Endothelial cell of umbilical vein (primary cell): ENCODE measurements around the gene ATP6V1E1. TPM values are rescaled to one million over a fixed set of nuclear protein-coding genes. Genes with fewer than 3 reads are reported as not detected.

ENCODE experiments used
- BruUV-seq: library from RNA; stranded (reverse); fragments of 400-500 nt; replicated peaks from 2 replicates; lab custom pipeline; 2021; lab: Mats Ljungman, UMichigan
- CTCF ChIA-PET: fragments of 300-600, 350-600 bp; sonication (Branson Sonifier 250); formaldehyde crosslinking; loops from one replicate; lab custom pipeline; 2021; ENCODE audit warnings: antibody characterized with exemption, inconsistent platforms; lab: Charles Lee
- POLR2A ChIA-PET: fragments of 300-600, 350-600 bp; sonication (Branson Sonifier 250); formaldehyde crosslinking; loops from one replicate; lab custom pipeline; 2021; ENCODE audit warnings: antibody characterized with exemption, inconsistent platforms; lab: Charles Lee
- DNase-seq: peaks from one replicate; pipeline ENCODE4 v3.0.0-alpha.2; 2011; ENCODE audit warnings: low read depth, low spot score
- FAIRE-seq: peaks from 2 replicates; lab custom pipeline; 2011; peaks lifted over from hg19 to GRCh38; lab: Jason Lieb, UNC
- H2AFZ ChIP-seq: 2 replicates; pipeline ENCODE4 v1.6.0; 2012; ENCODE audit warnings: low read depth, low read length, control low read depth, inconsistent platforms
- H3K27ac ChIP-seq: 2 replicates; pipeline ENCODE4 v1.5.1; 2011; ENCODE audit warnings: low read depth, mild to moderate bottlenecking, control low read depth, low read length, moderate library complexity; ENCODE audit not compliant: insufficient read depth
- H3K27me3 ChIP-seq, 2 experiments: 2 replicates each; pipeline versions ENCODE4 v1.6.0 to v1.6.1; 2011; ENCODE audit warnings: low read length in 2 of 2, mixed read lengths in 1 of 2; ENCODE audit not compliant: control insufficient read depth in 2 of 2, insufficient read depth in 2 of 2
- H3K36me3 ChIP-seq, 2 experiments: 2 replicates in 1 of 2; 3 replicates in 1 of 2; pipeline ENCODE4 v1.5.1; 2011; ENCODE audit warnings: low read length in 2 of 2, mild to moderate bottlenecking in 1 of 2, moderate library complexity in 1 of 2; ENCODE audit not compliant: control insufficient read depth in 2 of 2, insufficient read depth in 2 of 2; ENCODE audit errors: extremely low read depth in 1 of 2
- H3K4me1 ChIP-seq: 3 replicates; pipeline ENCODE4 v1.5.1; 2011; ENCODE audit warnings: mild to moderate bottlenecking, low read length; ENCODE audit not compliant: control insufficient read depth, insufficient read depth; ENCODE audit errors: extremely low read depth
- H3K4me2 ChIP-seq: 2 replicates; pipeline ENCODE4 v1.6.1; 2011; ENCODE audit warnings: low read length, control low read depth, mixed read lengths; ENCODE audit not compliant: insufficient read depth
- H3K4me3 ChIP-seq, 3 experiments: fragments of 200-600 bp in 1 of 3; sonication (generic), shearing (Covaris generic) in 1 of 3; replicated peaks in 1 of 3; 2 replicates each; pipeline ENCODE4 v1.5.1; 2011 to 2016; ENCODE audit warnings: control low read depth in 3 of 3, low read length in 3 of 3, mild to moderate bottlenecking in 2 of 3, inconsistent platforms in 1 of 3, low read depth in 1 of 3, moderate library complexity in 1 of 3; ENCODE audit not compliant: insufficient read depth in 1 of 3
- H3K79me2 ChIP-seq: 2 replicates; pipeline ENCODE4 v1.6.0; 2012; ENCODE audit warnings: low read length, inconsistent platforms; ENCODE audit not compliant: control insufficient read depth, insufficient read depth
- H3K9ac ChIP-seq: replicated peaks from 2 replicates; pipeline ENCODE3; 2011; ENCODE audit warnings: low read length, control low read depth; ENCODE audit not compliant: insufficient read depth; ENCODE audit errors: extremely low read depth
- H3K9me1 ChIP-seq: replicated peaks from 3 replicates; pipeline ENCODE4 v1.6.0; 2011; ENCODE audit warnings: mild to moderate bottlenecking, low read length; ENCODE audit not compliant: control insufficient read depth, insufficient read depth; ENCODE audit errors: extremely low read depth
- H3K9me3 ChIP-seq: replicated peaks from 2 replicates; pipeline ENCODE4 v1.5.1; 2012; ENCODE audit warnings: low read length, inconsistent platforms; ENCODE audit not compliant: control insufficient read depth, insufficient read depth
- H4K20me1 ChIP-seq: replicated peaks from 2 replicates; pipeline ENCODE3; 2011; ENCODE audit warnings: mild to moderate bottlenecking, low read length; ENCODE audit not compliant: control insufficient read depth, insufficient read depth; ENCODE audit errors: extremely low read depth
- CTCF ChIP-seq, 2 donors: IDR thresholded peaks; 1 replicate in 1 of 2; 2 replicates in 1 of 2; pipeline ENCODE4 v1.5.1; 2011; ENCODE audit warnings: low read length in 2 of 2, mild to moderate bottlenecking in 2 of 2, moderate library complexity in 2 of 2, control low read depth in 1 of 2, inconsistent platforms in 1 of 2, low read depth in 1 of 2; ENCODE audit not compliant: insufficient read depth in 1 of 2; ENCODE audit errors: extremely low read depth in 1 of 2
- EZH2 ChIP-seq: IDR thresholded peaks from 2 replicates; pipeline ENCODE4 v1.6.1; 2012; ENCODE audit warnings: borderline replicate concordance, low read depth, mild to moderate bottlenecking, moderate library complexity, low read length, inconsistent platforms; ENCODE audit not compliant: severe bottlenecking
- FOS ChIP-seq: IDR thresholded peaks from 2 replicates; pipeline ENCODE4 v1.6.1; 2011; ENCODE audit warnings: mild to moderate bottlenecking, low read length, moderate library complexity, borderline replicate concordance; ENCODE audit not compliant: insufficient read depth
- GATA2 ChIP-seq: IDR thresholded peaks from 2 replicates; pipeline ENCODE4 v1.7.0; 2011; ENCODE audit warnings: low read depth, mild to moderate bottlenecking, moderate library complexity, mixed read lengths, low read length; ENCODE audit not compliant: insufficient read length, insufficient read depth
- JUN ChIP-seq: IDR thresholded peaks from 2 replicates; pipeline ENCODE4 v1.6.1; 2011; ENCODE audit warnings: borderline replicate concordance, low read depth; ENCODE audit not compliant: insufficient read length, insufficient read depth
- MAX ChIP-seq: IDR thresholded peaks from 2 replicates; pipeline ENCODE4 v1.6.1; 2011; ENCODE audit not compliant: insufficient read depth, insufficient read length
- MYC ChIP-seq: IDR thresholded peaks from one replicate; pipeline ENCODE4 v1.6.1; 2011; ENCODE audit warnings: mild to moderate bottlenecking, low read depth, low read length
- POLR2A ChIP-seq: IDR thresholded peaks from 2 replicates; pipeline ENCODE4 v1.6.1; 2012; ENCODE audit warnings: low read depth, mild to moderate bottlenecking, control low read depth, low read length
- POLR2AphosphoS5 ChIP-seq: IDR thresholded peaks from 2 replicates; pipeline ENCODE4 v1.6.1; 2012; ENCODE audit warnings: low read depth, mild to moderate bottlenecking, control low read depth, low read length, moderate library complexity; ENCODE audit not compliant: insufficient read depth
- dilution Hi-C: fragments of 300-500 bp; cut with MboI; formaldehyde crosslinking; loops from one replicate; pipeline ENCODE4 v1.15.0; 2019; ENCODE audit warnings: low sequenced_read_pairs; ENCODE audit not compliant: extremely low pct_ligation_motif_present
- intact Hi-C: fragments of 100-400 bp; cut with micrococcal nuclease; formaldehyde crosslinking; loops from one replicate; pipeline ENCODE4 v1.10.0; 2022
- polyA plus RNA-seq, 4 experiments: library from polyadenylated mRNA; depleted of rRNA in 3 of 4; stranded (reverse) in 3 of 4; unstranded in 1 of 4; fragments of >200 nt; gene quantifications; 2 replicates each; pipeline versions ENCODE4 v1.2.1 to v1.2.3, GENCODE V29; 2011 to 2012; ENCODE audit warnings: missing spikeins in 1 of 4
- total RNA-seq: library from RNA; stranded (reverse); gene quantifications from 2 replicates; pipeline ENCODE4 v1.2.3, GENCODE V29; 2021

Gene ATP6V1E1
- total and polyA plus RNA-seq, 2 donors (not counting 3 experiments of a cell fraction or from before 2014, with no cell fraction given): 95.2 to 113 TPM

GRCh38 chr22:17581056-17581455 is 47.5 kb downstream of the ATP6V1E1 start:
- H3K27ac ChIP-seq: no peak overlapping the region
- DNase-seq (no peak), FAIRE-seq (no peak)
- intact Hi-C loops: no loop called here
- H3K36me3 ChIP-seq: no peaks in the 10 kb centered on the region
- H3K27me3 ChIP-seq: no peaks in the 10 kb centered on the region
- H3K4me3 ChIP-seq: no peak overlapping the region
- H3K9me1 ChIP-seq: no peaks in the 10 kb centered on the region
- H3K4me2 ChIP-seq: no peak overlapping the region
- TF ChIP-seq POLR2AphosphoS5 (no peak), GATA2 (no peak), CTCF (IDR thresholded peaks at IDR 0.05; ENCODE audit: extremely low read depth in 1 of 2, insufficient read depth in 1 of 2, low read depth in 1 of 2, low read length in 2 of 2) (no peak), MYC (no peak), EZH2 (no peak)
- no peak overlapping the region for H2AFZ ChIP-seq
- no peaks in the 10 kb centered on the region for H4K20me1 ChIP-seq
- H3K79me2 ChIP-seq: no peaks in the 10 kb centered on the region
- BruUV-seq: no TSS peak
- ChIA-PET POLR2A (no interaction called here), CTCF (no interaction called here)
- no peak overlapping the region for H3K9ac ChIP-seq
- dilution Hi-C loops: no loop called here
- H3K4me1 ChIP-seq: no peaks in the 10 kb centered on the region
- no peaks in the 10 kb centered on the region for H3K9me3 ChIP-seq

- intact Hi-C loops: no loop called here
- peak overlapping the region; percentile 44 for H2AFZ ChIP-seq
- H3K4me2 ChIP-seq: no peak overlapping the region
- no peak overlapping the region for H3K4me3 ChIP-seq
- no peaks in the 10 kb centered on the region for H3K9me3 ChIP-seq
- ChIA-PET CTCF (interaction anchor here (2.8 kb wide), 1 partner anchor 22 kb away, joined by 10 read pairs; no protein-coding TSS in a partner anchor), POLR2A (no interaction called here)
- H3K27me3 ChIP-seq: no peaks in the 10 kb centered on the region
- H3K79me2 ChIP-seq: no peaks in the 10 kb centered on the region
- no TSS peak for BruUV-seq
- TF ChIP-seq POLR2A: no peak
- TF ChIP-seq MYC: no peak
- TF ChIP-seq GATA2: no peak
- no peak for TF ChIP-seq POLR2AphosphoS5
- no peak for TF ChIP-seq MAX
- TF ChIP-seq CTCF (IDR thresholded peaks at IDR 0.05; ENCODE audit: extremely low read depth in 1 of 2, insufficient read depth in 1 of 2, low read depth in 1 of 2, low read length in 2 of 2): no peak
- TF ChIP-seq FOS: no peak
- TF ChIP-seq JUN: no peak
- TF ChIP-seq EZH2: no peak
- dilution Hi-C loops: no loop called here
- H3K9ac ChIP-seq: no peak overlapping the region
- DNase-seq: peak; percentile 8
- H3K9me1 ChIP-seq: no peaks in the 10 kb centered on the region
- no peak for FAIRE-seq
- no peaks in the 10 kb centered on the region for H3K4me1 ChIP-seq
- no peak overlapping the region for H3K27ac ChIP-seq
- no peaks in the 10 kb centered on the region for H4K20me1 ChIP-seq
- no peaks in the 10 kb centered on the region for H3K36me3 ChIP-seq
Observed at GRCh38 chr22:17580441-17581031, 48.0 kb downstream of the ATP6V1E1 start.
